ENCODE results near the gene FAM171A2.
"Not testable (repeated sequence)": the region's sequence is repeated elsewhere in the genome, so short reads cannot be mapped to it uniquely, and the experiment has no call there.

Gene FAM171A2

GRCh38 chr17:44363613-44364159 is at the start of gene FAM171A2:
Gene FAM171A2, minus strand, starts transcription at chr17:44363853. Its CDS starts 139 bp downstream, at chr17:44363714.
- peak; percentile 26 to 64 (median 46) for DNase-seq (ENCODE audit: low read depth in 3 of 3)

GRCh38 chr17:44409309-44410028 is 45.8 kb upstream of the FAM171A2 start:
- no peak for DNase-seq (ENCODE audit: low read depth in 3 of 3)

DNA sequence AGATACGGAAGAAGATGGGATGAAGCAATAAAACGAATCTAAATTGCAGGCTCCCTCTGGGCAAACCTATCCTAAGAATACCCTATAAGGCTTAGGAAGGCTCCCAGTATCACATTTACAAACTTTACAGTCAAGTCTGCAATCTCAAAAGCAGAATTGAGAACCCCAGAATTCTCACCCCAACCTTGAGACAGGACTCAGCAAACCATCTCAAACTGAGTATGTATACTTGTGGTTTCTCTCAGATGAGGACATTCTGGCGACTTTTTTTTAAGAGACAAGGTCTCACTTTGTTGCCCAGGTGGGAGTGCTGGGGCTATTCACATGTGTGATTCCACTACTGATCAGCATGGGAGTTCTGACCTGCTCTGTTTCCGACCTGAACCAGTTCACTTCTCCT is 45.1 kb upstream of the FAM171A2 start:
- DNase-seq (ENCODE audit: low read depth in 3 of 3) = no peak

- no peak for DNase-seq (ENCODE audit: low read depth in 3 of 3)
These were observed 39.0 kb upstream of the FAM171A2 start for GRCh38 chr17:44402564-44403172.

DNA sequence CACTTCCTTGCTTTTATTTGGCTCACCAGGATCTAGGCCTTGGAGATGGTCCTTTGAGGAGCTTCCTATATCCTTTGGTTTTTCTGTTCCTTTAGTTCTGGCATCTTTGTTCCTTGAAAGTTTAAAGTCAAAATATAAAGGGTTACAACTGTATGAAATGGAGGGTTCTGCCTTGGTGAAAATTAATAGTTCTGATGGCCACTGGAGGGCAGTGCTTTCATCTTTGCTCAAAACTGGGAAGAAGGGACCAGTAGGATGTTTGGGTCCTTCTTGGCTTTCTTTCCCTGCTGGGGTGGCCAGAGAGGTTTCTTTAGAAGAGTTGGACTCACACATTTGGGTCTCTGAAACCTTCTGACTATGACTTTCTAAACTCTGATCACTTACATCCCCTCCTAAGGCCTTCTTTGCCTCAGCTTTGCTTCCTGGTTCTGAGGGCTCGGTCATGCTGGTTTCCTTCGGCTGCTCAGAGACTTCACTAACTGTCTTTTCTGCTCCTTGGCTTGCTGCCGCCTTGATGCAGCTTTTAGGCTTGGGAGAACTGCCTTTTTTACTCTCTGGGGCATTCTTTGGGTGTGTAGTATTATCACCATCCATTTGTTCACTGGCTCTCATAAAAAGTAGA is 36.7 kb upstream of the FAM171A2 start:
- no peak for DNase-seq (ENCODE audit: low read depth in 3 of 3)

- no peak for DNase-seq (ENCODE audit: low read depth in 3 of 3)
These were observed 35.3 kb upstream of the FAM171A2 start for GRCh38 chr17:44398692-44399691.

DNA sequence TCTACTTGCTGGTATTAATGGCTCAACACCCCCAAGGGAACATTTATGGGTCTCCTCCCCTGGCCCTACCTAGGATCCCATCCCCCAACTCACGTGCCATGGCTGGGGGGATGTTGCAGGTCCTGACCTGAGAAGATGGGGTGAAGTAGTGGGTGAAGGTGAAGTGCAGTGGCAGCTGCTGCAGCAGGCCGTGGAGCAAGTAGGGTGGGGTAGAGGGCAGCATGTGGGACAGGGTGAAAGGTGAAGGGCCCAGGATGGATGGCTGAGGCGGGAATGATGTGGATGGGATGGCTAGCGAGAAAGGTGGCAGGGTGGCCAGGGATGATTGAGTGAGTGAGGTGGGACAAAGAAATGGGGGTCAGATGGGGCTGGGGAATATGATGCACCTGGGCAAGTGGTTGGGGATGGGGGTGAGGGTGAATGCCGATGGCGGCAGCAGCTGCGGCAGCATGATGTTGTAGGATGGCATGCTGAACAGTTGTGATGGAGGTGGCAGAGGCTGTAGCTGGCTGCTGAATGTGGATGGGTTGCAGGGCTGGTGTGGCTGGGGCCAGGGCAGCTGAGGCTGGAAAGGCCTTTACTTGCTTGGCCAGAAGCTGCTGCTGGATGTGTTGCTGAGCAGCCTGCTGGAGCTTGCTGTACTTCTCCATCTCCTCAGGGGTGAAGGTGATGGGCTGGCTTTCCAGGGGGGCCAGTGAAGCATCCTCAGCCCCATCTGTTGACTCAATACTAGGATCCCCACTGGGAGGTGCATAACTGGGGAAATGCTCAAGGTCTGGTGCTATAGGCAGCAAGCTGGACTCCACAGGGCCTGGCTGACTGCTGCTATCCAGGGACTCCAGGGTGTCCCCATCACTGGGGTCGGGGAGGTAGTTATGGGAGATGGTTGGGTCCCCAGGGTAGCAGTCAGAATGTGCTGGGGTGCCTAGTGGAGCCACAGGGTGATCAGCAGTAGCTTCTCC is 34.1 kb upstream of the FAM171A2 start:
- no peak for DNase-seq (ENCODE audit: low read depth in 3 of 3)

GRCh38 chr17:44396946-44397345 is 33.3 kb upstream of the FAM171A2 start:
- no peak for DNase-seq (ENCODE audit: low read depth in 3 of 3)

DNA sequence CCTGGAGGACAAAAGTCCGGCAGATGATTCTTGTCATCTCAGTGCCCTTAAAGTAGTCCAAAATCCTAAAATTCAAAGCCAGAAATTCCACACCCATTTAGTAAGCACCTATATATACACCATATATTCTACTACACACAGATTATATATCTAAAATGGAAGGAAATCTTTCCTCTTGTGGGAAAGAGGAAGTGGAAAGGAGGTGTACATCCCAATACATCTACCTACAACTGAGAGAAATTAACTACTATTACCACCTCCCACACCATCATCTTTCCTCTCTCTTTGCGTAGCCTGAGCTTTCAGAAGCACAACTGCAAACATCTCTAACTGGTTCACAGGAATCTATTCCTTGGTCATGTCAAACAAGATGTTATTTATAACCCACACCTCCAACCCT is 31.2 kb upstream of the FAM171A2 start:
- DNase-seq (ENCODE audit: low read depth in 3 of 3) = no peak

- DNase-seq (ENCODE audit: low read depth in 3 of 3) = not testable (repeated sequence)
These were observed 30.5 kb upstream of the FAM171A2 start for GRCh38 chr17:44394112-44394511.

DNA sequence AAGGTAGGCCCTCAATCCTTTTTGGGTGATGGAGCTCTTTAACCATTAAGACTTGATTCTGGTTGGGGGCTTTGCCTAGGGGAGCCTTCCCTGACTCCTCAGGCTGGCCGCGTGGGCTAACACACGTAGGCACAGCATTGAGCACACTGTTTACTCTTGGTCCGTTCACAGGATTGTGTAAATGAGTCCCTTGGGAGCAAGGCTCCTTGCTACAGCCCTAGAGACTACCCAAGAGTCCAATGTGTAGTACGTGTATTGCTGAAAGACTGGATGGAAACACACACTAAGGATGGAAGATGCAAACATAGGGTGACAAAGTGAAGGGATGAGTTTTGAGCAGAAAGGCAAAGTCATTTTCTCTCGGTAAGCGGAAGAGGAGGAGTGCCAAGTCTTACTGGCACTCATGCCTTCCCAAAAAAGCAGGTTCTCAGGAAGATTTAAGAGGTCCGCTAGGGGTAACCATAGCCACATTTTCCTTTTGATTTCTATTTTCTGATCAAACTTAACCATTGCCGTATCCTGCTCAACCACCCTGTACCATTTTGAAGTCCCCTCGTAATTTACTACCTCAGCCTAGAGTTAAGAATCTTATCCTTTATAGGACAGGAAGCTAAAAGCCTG is 26.7 kb upstream of the FAM171A2 start:
- no peak for DNase-seq (ENCODE audit: low read depth in 3 of 3)

- DNase-seq (ENCODE audit: low read depth in 3 of 3) = no peak
These were observed 26.1 kb upstream of the FAM171A2 start for GRCh38 chr17:44389723-44390202.

DNA sequence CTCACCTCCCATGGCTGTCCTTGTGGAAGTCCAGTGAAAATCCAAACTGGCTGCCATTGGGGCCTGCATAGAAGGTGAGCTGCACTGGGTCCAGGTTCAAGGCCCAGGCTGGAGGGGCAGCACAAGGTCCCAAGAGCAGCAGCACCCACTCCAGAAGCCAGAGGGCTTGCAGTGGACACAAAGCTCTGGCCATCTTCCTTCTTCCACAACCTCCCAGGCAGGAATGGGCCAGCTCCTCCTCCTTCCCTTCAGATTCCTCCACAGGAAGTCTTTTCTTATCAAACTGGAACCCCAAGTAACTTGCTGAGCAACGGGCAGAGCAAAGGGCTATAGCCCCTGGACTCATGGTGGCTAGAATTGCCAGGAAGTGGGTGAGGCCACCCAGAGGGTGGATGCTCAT is 25.6 kb upstream of the FAM171A2 start, which contains the start of gene ITGA2B:
ITGA2B (minus strand) TSS at position 369 of the 400 bp plus-strand sequence; CDS start at position 193, 176 bp downstream.
- DNase-seq (ENCODE audit: low read depth in 3 of 3) = no peak

DNA sequence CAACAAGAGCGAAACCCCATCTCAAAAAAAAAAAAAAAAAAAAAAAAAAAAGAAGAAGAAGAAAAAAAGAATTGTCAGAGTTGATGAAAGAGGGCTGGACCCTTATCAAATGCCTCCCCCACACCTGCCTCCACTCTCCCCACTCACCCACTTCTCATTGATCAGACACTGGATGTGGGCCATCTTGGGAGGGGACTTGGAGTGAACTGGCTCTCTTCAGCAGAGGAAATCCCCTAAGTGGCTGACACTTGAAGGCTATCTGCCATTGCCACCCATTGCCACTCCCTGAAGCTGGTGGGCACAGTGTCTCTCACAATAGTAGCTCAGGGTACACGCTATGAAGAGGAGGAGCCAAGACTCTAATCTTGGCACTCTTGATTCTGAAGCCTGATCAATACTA is 24.2 kb upstream of the FAM171A2 start:
- no peak for DNase-seq (ENCODE audit: low read depth in 3 of 3)

GRCh38 chr17:44386182-44386525 is 22.5 kb upstream of the FAM171A2 start:
- no peak for DNase-seq (ENCODE audit: low read depth in 3 of 3)

GRCh38 chr17:44385287-44386181 is 21.9 kb upstream of the FAM171A2 start:
- DNase-seq (ENCODE audit: low read depth in 3 of 3) = peak; percentile 73 to 82 (median 76)

DNA sequence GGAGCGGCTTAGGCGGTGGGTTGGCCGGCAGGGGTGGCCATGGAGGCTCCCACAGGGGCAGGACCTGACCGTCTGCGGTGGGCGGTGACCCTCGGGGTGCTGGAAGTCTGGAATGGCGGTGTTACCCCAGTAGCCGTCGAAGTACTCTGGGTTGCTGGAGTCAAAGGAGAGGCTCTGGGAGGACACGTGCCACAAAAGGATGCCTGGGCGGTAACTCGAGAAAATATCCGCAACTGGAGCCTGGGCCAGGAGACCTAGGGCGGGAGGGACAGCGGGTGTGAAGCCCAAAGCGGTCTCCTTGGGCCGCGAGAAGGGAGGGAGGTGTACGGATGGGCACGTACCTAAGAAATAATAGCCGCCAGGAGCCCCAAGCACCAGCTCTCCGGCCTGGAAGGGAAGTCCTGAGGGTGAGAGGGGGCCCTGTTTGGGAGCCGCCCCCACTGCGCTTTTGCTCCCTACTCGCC is 21.2 kb upstream of the FAM171A2 start:
- no peak for DNase-seq (ENCODE audit: low read depth in 3 of 3)

DNA sequence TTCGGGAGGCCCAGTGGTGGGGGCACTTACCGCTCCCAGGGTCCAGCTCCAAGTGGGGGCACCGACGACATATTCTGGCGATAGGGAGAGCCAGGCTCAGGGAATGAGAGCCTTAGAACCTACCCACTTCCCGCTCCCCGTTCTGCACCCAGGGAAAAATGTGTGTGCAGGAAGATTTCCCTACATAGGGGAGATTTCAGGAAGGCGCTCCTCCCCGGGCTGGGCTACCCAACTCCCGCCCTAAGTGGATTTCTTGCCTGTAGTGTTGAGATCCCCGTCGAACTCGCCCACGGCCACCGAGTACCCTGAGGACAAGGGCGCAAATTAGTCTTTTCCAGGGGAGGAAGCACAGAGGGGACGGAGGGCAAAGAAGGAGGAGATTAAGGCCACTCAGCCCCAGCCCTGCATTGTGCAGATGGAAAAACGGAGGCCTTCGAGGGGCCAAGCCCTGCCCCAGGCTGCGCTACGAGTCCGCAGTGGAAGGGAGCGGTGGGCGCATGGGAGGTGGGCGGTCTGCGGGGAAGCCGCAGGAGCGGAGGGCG is 20.7 kb upstream of the FAM171A2 start:
- DNase-seq (ENCODE audit: low read depth in 3 of 3) = no peak

Measured in stimulated activated CD4-positive, alpha-beta T cell treated with anti-CD3 and anti-CD28 coated beads, TNF-alpha, amount 100 ng/mL, for 4 hours (primary cell).